HepG2 (cell line): ENCODE results near the gene RHCE. TPM values are rescaled to one million over a fixed set of nuclear protein-coding genes. Genes with fewer than 3 reads are reported as not detected.

Source experiments
- ATAC-seq: fragments of 200-7000 bp; cut with Tn5 transposase; 3 replicates; pipeline ENCODE4 v1.9.1; 2020; ENCODE audit warnings: mild to moderate bottlenecking, moderate library complexity
- BruUV-seq: library from RNA; stranded (reverse); fragments of 400-500 nt; replicated peaks from 2 replicates; lab custom pipeline; 2021; lab: Mats Ljungman, UMichigan
- CTCF ChIA-PET: fragments of 300-600 bp; formaldehyde crosslinking; extraction: SDS; loops from one replicate; lab custom pipeline; 2021; ENCODE audit warnings: low total read pairs, inconsistent platforms, low intra/inter-chr PET ratio; lab: Yijun Ruan, JAX
- POLR2A ChIA-PET: fragments of 350-600 bp; sonication (Branson Sonifier 250); formaldehyde crosslinking; loops from one replicate; lab custom pipeline; 2020; ENCODE audit warnings: antibody characterized with exemption, inconsistent platforms; lab: Yijun Ruan, JAX
- DNase-seq: peaks from one replicate; pipeline ENCODE4 v3.0.0-alpha.2; 2015; ENCODE audit warnings: low spot score
- FAIRE-seq: peaks from 3 replicates; lab custom pipeline; 2011; peaks lifted over from hg19 to GRCh38; lab: Jason Lieb, UNC
- H2AFZ ChIP-seq: one replicate; pipeline ENCODE4 v1.6.1; 2011; ENCODE audit warnings: low read length, inconsistent platforms
- H3K27ac ChIP-seq: fragments of 300-600 bp; 3 replicates; pipeline ENCODE4 v1.8.0; 2011; ENCODE audit warnings: mixed run types, mild to moderate bottlenecking, mixed read lengths, low read length, inconsistent platforms; ENCODE audit not compliant: insufficient read depth; ENCODE audit errors: extremely low read length
- H3K27me3 ChIP-seq, 2 experiments: fragments of 200-600 bp in 1 of 2; 2 replicates in 1 of 2; 3 replicates in 1 of 2; pipeline versions ENCODE4 v1.6.0 to v1.8.0; 2011; ENCODE audit warnings: low read length in 2 of 2, mild to moderate bottlenecking in 2 of 2, moderate library complexity in 2 of 2, inconsistent platforms in 1 of 2; ENCODE audit not compliant: insufficient read depth in 2 of 2, control insufficient read depth in 1 of 2
- H3K36me3 ChIP-seq, 2 experiments: fragments of 200-600 bp in 1 of 2; replicated peaks in 1 of 2; 2 replicates in 1 of 2; 3 replicates in 1 of 2; pipeline versions ENCODE4 v1.5.1 to v1.8.0; 2011; ENCODE audit warnings: low read length in 2 of 2, inconsistent platforms in 1 of 2; ENCODE audit not compliant: insufficient read depth in 2 of 2, control insufficient read depth in 1 of 2
- H3K4me1 ChIP-seq: 2 replicates; pipeline ENCODE4 v1.5.1; 2012; ENCODE audit warnings: low read length, inconsistent platforms; ENCODE audit not compliant: insufficient read depth
- H3K4me2 ChIP-seq: 2 replicates; pipeline ENCODE4 v1.6.0; 2011; ENCODE audit warnings: low read depth, low read length, inconsistent platforms
- H3K4me3 ChIP-seq, 3 experiments: fragments of 200-600 bp in 1 of 3; sonication (generic), shearing (Covaris generic) in 1 of 3; replicated peaks in 1 of 3; 2 replicates each; pipeline ENCODE4 v1.5.1; 2011 to 2016; ENCODE audit warnings: low read length in 3 of 3, inconsistent platforms in 2 of 3, low read depth in 2 of 3, mild to moderate bottlenecking in 2 of 3, control low read depth in 1 of 3, mixed read lengths in 1 of 3; ENCODE audit not compliant: insufficient read depth in 1 of 3
- H3K79me2 ChIP-seq: one replicate; pipeline ENCODE4 v1.6.1; 2011; ENCODE audit warnings: low read length, inconsistent platforms; ENCODE audit not compliant: insufficient read depth
- H3K9ac ChIP-seq: 2 replicates; pipeline ENCODE4 v1.6.0; 2011; ENCODE audit warnings: mild to moderate bottlenecking, low read depth, low read length, inconsistent platforms; ENCODE audit not compliant: insufficient read depth
- H3K9me3 ChIP-seq: 2 replicates; pipeline ENCODE4 v1.5.1; 2012; ENCODE audit warnings: mild to moderate bottlenecking, low read length
- H4K20me1 ChIP-seq: 2 replicates; pipeline ENCODE4 v1.6.0; 2011; ENCODE audit warnings: inconsistent platforms, mild to moderate bottlenecking, low read length, moderate library complexity; ENCODE audit not compliant: insufficient read depth
- AFF4 ChIP-seq: sonication (generic); formaldehyde crosslinking; IDR thresholded peaks from 2 replicates; pipeline ENCODE4 v1.4.0; 2020; ENCODE audit warnings: missing genetic modification reagents
- EHMT2 ChIP-seq: fragments of 200-600 bp; sonication (generic); IDR thresholded peaks from 2 replicates; pipeline ENCODE4 v1.7.0; 2017; ENCODE audit warnings: antibody characterized with exemption, low read depth, low read length, borderline replicate concordance
- FOXO1 ChIP-seq: sonication (generic); formaldehyde crosslinking; IDR thresholded peaks from 2 replicates; pipeline ENCODE4 v1.4.0; 2020; ENCODE audit warnings: missing genetic modification reagents
- FOXP4 ChIP-seq: sonication (generic); formaldehyde crosslinking; IDR thresholded peaks from 2 replicates; pipeline ENCODE4 v1.4.0; 2020; ENCODE audit warnings: missing genetic modification reagents
- NBN ChIP-seq: fragments of 450-650 bp; conservative IDR thresholded peaks from 2 replicates; pipeline ENCODE4 v1.6.1; 2017
- POGZ ChIP-seq: sonication (generic); formaldehyde crosslinking; IDR thresholded peaks from 2 replicates; pipeline ENCODE4 v1.4.0; 2020; ENCODE audit warnings: mild to moderate bottlenecking, missing genetic modification reagents
- SALL1 ChIP-seq: sonication (generic); formaldehyde crosslinking; IDR thresholded peaks from 2 replicates; pipeline ENCODE4 v1.8.0; 2022; ENCODE audit warnings: mild to moderate bottlenecking, missing genetic modification reagents
- SNAI1 ChIP-seq: sonication (generic); formaldehyde crosslinking; IDR thresholded peaks from 2 replicates; pipeline ENCODE4 v1.5.0; 2020; ENCODE audit warnings: mild to moderate bottlenecking, missing genetic modification reagents, borderline replicate concordance
- TBX3 ChIP-seq: fragments of 450-650 bp; IDR thresholded peaks from 2 replicates; pipeline ENCODE4 v1.6.1; 2017; ENCODE audit warnings: antibody characterized with exemption, mild to moderate bottlenecking, inconsistent platforms, borderline replicate concordance
- TFAP4 ChIP-seq: sonication (generic); IDR thresholded peaks from 2 replicates; pipeline ENCODE4 v1.6.1; 2016; ENCODE audit warnings: low read depth, borderline replicate concordance
- ZFP37 ChIP-seq: sonication (generic); formaldehyde crosslinking; IDR thresholded peaks from 2 replicates; pipeline ENCODE4 v1.4.0; 2020; ENCODE audit warnings: missing genetic modification reagents, borderline replicate concordance
- ZMYM2 ChIP-seq: sonication (generic); formaldehyde crosslinking; IDR thresholded peaks from 2 replicates; pipeline ENCODE4 v1.8.0; 2022; ENCODE audit warnings: mild to moderate bottlenecking, missing genetic modification reagents
- ZNF496 ChIP-seq: sonication (generic); formaldehyde crosslinking; IDR thresholded peaks from 2 replicates; pipeline ENCODE4 v1.8.1; 2023; ENCODE audit warnings: mild to moderate bottlenecking, moderate library complexity, missing genetic modification reagents; ENCODE audit not compliant: insufficient replicate concordance
- ZNF629 ChIP-seq: sonication (generic); formaldehyde crosslinking; conservative IDR thresholded peaks from 2 replicates; pipeline ENCODE4 v1.5.0; 2020; ENCODE audit warnings: missing genetic modification reagents
- ZNF670 ChIP-seq: sonication (generic); formaldehyde crosslinking; IDR thresholded peaks from 2 replicates; pipeline ENCODE4 v1.8.0; 2022; ENCODE audit warnings: mild to moderate bottlenecking, missing genetic modification reagents, borderline replicate concordance
- ZNF749 ChIP-seq: sonication (generic); formaldehyde crosslinking; IDR thresholded peaks from 2 replicates; pipeline ENCODE4 v1.8.0; 2022; ENCODE audit warnings: mild to moderate bottlenecking, missing genetic modification reagents, moderate library complexity, borderline replicate concordance
- ZNF776 ChIP-seq: sonication (generic); formaldehyde crosslinking; IDR thresholded peaks from 2 replicates; pipeline ENCODE4 v1.4.0; 2020; ENCODE audit warnings: mild to moderate bottlenecking, missing genetic modification reagents
- ZNF891 ChIP-seq: sonication (generic); formaldehyde crosslinking; IDR thresholded peaks from 2 replicates; pipeline ENCODE4 v1.5.0; 2020; ENCODE audit warnings: mild to moderate bottlenecking, missing genetic modification reagents
- ZSCAN22 ChIP-seq: sonication (generic); formaldehyde crosslinking; IDR thresholded peaks from 2 replicates; pipeline ENCODE4 v1.4.0; 2020; ENCODE audit warnings: mild to moderate bottlenecking, missing genetic modification reagents
- WGBS: methylation state at CpG from one replicate; pipeline ENCODE4 v1.1.6; 2017; ENCODE audit warnings: low lambda C conversion rate; 5-methylcytosine and 5-hydroxymethylcytosine counted together
- in situ Hi-C: cut with HindIII; loops from 2 replicates; pipeline ENCODE4 v1.10.0; 2017; ENCODE audit warnings: low pct_unique_long_range_greater_than_20kb; ENCODE audit not compliant: extremely low pct_ligation_motif_present
- intact Hi-C: fragments of 100-400 bp; cut with micrococcal nuclease; formaldehyde crosslinking; loops from one replicate; pipeline ENCODE4 v1.10.0; 2022; ENCODE audit not compliant: unreplicated experiment
- polyA plus RNA-seq, 8 experiments: library from polyadenylated mRNA; depleted of rRNA in 3 of 8; stranded (reverse) in 7 of 8; unstranded in 1 of 8; fragments of >200 nt; fragmentation: Illumina TruSeq in 4 of 8; extraction: Trizol in 4 of 8; gene quantifications; 2 replicates each; pipeline versions ENCODE4 v1.2.1 to v1.2.3, GENCODE V29; 2011 to 2016; ENCODE audit warnings: low read depth in 4 of 8, missing spikeins in 1 of 8, mixed read lengths in 1 of 8; ENCODE audit not compliant: insufficient read depth in 1 of 8
- total RNA-seq, 5 experiments: library from RNA; depleted of rRNA; stranded (reverse); fragments of >200 nt; fragmentation: Illumina TruSeq; extraction: Trizol; gene quantifications; 2 replicates each; pipeline ENCODE4 v1.2.3, GENCODE V29; 2016; ENCODE audit warnings: low read depth in 1 of 5

RHCE gene
- total and polyA plus RNA-seq, 2 of the 13 experiments (the other 11 are each of a cell fraction or from before 2014, with no cell fraction given): 0.30 TPM; not detected in 1

DNA sequence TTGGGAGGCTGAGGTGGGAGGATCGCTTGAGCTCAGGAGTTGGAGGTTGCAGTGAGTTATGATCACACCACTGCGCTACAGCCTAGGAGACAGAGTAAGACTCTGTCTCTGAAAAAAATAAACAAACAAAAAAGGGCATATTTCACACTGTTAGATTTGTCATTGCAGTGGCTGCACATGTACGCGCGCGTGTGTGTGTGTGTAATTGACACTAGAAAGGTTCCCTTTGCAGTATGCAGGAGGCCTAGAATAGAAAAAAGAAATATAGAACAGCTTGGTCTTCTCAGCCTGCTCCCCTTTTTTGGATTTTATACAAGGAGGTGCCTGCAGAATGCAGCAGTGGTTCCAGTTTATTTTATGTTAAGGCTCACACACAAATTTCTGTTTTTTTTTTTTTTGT lies 18.7 kb upstream of the RHCE start:
- Histone ChIP-seq H4K20me1 (peaks cover 3% of the 10 kb centered on the region; the same call in 1 of the 2 replicates), H3K9me3 (no peaks in the 10 kb centered on the region), H3K9ac (no peak overlapping the region), H3K4me3 (no peak overlapping the region), H3K27me3 (no peaks in the 10 kb centered on the region), H3K4me2 (no peak overlapping the region), H2AFZ (no peak overlapping the region), H3K36me3 (peaks cover 0 to 7% of the 10 kb centered on the region in 2 experiments; a peak in 1 of 5 replicates), H3K4me1 (peaks cover 16% of the 10 kb centered on the region)
- intact Hi-C loops (no loop called here), in situ Hi-C loops (no loop called here)
- no TSS peak for BruUV-seq
- ATAC-seq (no peak), FAIRE-seq (no peak), DNase-seq (no peak)
- POLR2A ChIA-PET: no interaction called here
- TF ChIP-seq SALL1 (CRISPR knock-in tag): no peak
- no peak for TF ChIP-seq ZMYM2 (CRISPR knock-in tag)
- no peak for TF ChIP-seq FOXP4 (CRISPR knock-in tag)
- no peak for TF ChIP-seq TFAP4
- TF ChIP-seq EHMT2: no peak
- TF ChIP-seq ZNF670 (CRISPR knock-in tag): no peak
- TF ChIP-seq AFF4 (CRISPR knock-in tag): no peak
- TF ChIP-seq ZFP37: no peak
- TF ChIP-seq ZNF749 (CRISPR knock-in tag): no peak
- no peak for TF ChIP-seq POGZ
- TF ChIP-seq NBN: no peak
- no peak for TF ChIP-seq ZNF891 (CRISPR knock-in tag)
- no peak for TF ChIP-seq FOXO1 (CRISPR knock-in tag)
- no peak for TF ChIP-seq ZSCAN22 (CRISPR knock-in tag)
- no peak for TF ChIP-seq ZNF776
- TF ChIP-seq ZNF629 (CRISPR knock-in tag): no peak
- TF ChIP-seq ZNF496 (CRISPR knock-in tag): no peak
- TF ChIP-seq TBX3: no peak
- TF ChIP-seq SNAI1: no peak
- TF ChIP-seq, all 625 proteins: peak for 0
- CTCF ChIA-PET: no interaction called here
- WGBS: 97% methylated on average over 6 of the region's 6 CpGs
- H3K79me2 ChIP-seq: peaks cover 63% of the 10 kb centered on the region
- no peak overlapping the region for H3K27ac ChIP-seq
